Vagina (tissue), 2 donors: ENCODE measurements around the gene MAMDC2.

Experiments used
- CTCF ChIP-seq, 3 experiments: fragments of 450-650 bp in 2 of 3; fragments of 200-600 bp in 1 of 3; sonication (generic) in 1 of 3; IDR thresholded peaks; one replicate each; pipeline ENCODE4 v1.5.1; 2017 to 2019; ENCODE audit warnings: antibody characterized with exemption in 3 of 3, mild to moderate bottlenecking in 2 of 3, moderate library complexity in 2 of 3
- POLR2AphosphoS5 ChIP-seq, 2 donors: sonication (generic); formaldehyde crosslinking; IDR thresholded peaks; one replicate each; pipeline ENCODE4 v1.9.0; 2017; ENCODE audit warnings: antibody characterized with exemption in 2 of 2, mild to moderate bottlenecking in 2 of 2, low read depth in 1 of 2; ENCODE audit not compliant: insufficient read depth in 1 of 2

GRCh38 chr9:70147196-70147595 lies 103.5 kb downstream of the MAMDC2 start:
- TF ChIP-seq CTCF (IDR thresholded peaks at IDR 0.05): no peak
- no peak for TF ChIP-seq POLR2AphosphoS5 (IDR thresholded peaks at IDR 0.05; ENCODE audit: insufficient read depth in 1 of 2, low read depth in 1 of 2)
